Measurements from ENCODE around the gene NACAD. TPM values are rescaled to one million over a fixed set of nuclear protein-coding genes. Genes with fewer than 3 reads are reported as not detected.

The NACAD gene
- polyA plus RNA-seq, 6 donors from 2014 or later: not detected

DNA sequence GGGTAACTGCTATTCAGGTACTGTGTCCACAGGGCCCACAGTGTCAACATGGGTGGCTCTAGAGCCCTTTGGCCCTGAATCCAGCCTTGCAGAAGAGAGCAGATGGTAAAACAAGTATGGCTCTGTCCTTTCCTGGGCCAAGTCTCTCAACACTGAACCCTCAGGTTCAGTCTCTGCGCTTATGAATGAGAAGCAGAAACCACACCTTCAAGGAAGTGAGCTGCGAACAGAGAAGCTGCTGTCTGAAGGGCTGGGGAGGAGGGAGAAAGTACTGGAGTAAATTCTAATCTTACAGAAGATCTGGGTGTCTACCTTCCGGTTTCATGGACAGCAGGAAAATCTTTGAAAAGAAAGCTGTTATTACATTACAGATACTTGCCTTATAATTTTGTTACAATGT is 18.6 kb upstream of the NACAD start:
- Mint-ChIP-seq H3K4me3 (peak overlapping the region in 1 of 8 donors; percentile 61), H3K27me3 (no peaks in the 10 kb centered on the region), H3K4me1 (peaks cover 20 to 50% (median 31%) of the 10 kb centered on the region in 3 donors), H3K9me3 (no peaks in the 10 kb centered on the region), H3K36me3 (peaks cover 0 to 8% of the 10 kb centered on the region in 2 donors), H3K27ac (peak overlapping the region in 2 of 6 donors; percentile 34 to 57)
- ATAC-seq (ENCODE audit: low read depth in 2 of 2) (no peak), DNase-seq (no peak)

DNA sequence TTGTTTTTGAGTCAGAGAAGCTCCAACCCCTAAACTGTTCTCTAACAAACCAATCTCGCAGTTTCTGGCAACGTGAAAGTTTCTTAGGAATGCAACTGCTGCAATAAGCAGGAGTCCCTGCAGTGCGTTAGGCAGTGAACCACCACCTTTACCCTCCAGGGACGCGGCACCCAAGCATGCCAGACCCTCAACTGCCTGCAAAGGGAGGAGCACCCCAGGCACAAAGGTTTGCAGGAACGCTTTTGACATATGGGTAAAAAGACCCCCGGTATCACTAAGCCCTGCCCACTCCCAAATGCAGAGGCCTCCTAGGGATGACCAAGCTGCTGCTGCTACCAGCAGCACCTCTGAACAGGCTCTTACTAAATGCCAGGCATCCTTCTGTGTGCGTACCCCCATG is 18.1 kb upstream of the NACAD start:
- Mint-ChIP-seq H3K9me3 (no peaks in the 10 kb centered on the region), H3K27me3 (no peaks in the 10 kb centered on the region), H3K4me3 (no peak overlapping the region), H3K4me1 (peaks cover 17 to 44% (median 27%) of the 10 kb centered on the region in 3 donors), H3K27ac (peak overlapping the region in 1 of 6 donors; percentile 7), H3K36me3 (peaks cover 0 to 7% of the 10 kb centered on the region in 2 donors)
- no peak for DNase-seq
- no peak for ATAC-seq (ENCODE audit: low read depth in 2 of 2)

DNA sequence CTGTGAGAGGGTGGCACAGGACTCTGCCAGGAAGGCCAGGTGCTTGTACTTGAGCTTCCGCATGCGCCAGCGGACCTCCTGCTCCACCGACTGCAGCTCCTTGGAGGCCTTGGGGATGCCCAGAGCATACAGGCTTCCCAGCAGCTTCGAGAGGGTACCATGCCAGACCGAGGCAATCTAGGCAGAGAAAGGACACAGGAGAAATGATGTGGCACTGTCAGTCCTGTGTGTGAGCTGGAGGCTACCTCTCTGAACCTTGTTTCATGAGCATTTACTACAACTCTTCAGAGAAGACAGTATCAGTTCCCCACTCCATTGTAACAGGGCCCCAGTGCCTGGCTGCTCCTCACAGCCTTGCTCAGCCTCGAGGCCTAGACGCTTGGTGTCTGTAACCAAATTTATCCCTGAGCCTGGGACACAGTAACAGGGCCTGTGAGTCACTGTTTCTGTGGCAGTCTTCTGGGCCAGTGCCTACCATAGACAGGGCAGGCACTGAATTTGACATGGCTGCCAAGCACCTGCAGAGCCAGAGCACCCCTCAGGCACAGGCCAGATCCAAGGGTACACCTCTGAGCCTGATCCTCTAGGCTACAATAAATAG is 16.9 kb upstream of the NACAD start:
- H3K36me3 Mint-ChIP-seq: no peaks in the 10 kb centered on the region
- no peaks in the 10 kb centered on the region for H3K9me3 Mint-ChIP-seq
- peak overlapping the region in 1 of 6 donors; percentile 49 for H3K27ac Mint-ChIP-seq
- H3K27me3 Mint-ChIP-seq: no peaks in the 10 kb centered on the region
- peak overlapping the region in 1 of 8 donors; percentile 30 for H3K4me3 Mint-ChIP-seq
- no peak for ATAC-seq (ENCODE audit: low read depth in 2 of 2)
- peaks cover 9 to 34% (median 16%) of the 10 kb centered on the region in 3 donors for H3K4me1 Mint-ChIP-seq
- DNase-seq: no peak

DNA sequence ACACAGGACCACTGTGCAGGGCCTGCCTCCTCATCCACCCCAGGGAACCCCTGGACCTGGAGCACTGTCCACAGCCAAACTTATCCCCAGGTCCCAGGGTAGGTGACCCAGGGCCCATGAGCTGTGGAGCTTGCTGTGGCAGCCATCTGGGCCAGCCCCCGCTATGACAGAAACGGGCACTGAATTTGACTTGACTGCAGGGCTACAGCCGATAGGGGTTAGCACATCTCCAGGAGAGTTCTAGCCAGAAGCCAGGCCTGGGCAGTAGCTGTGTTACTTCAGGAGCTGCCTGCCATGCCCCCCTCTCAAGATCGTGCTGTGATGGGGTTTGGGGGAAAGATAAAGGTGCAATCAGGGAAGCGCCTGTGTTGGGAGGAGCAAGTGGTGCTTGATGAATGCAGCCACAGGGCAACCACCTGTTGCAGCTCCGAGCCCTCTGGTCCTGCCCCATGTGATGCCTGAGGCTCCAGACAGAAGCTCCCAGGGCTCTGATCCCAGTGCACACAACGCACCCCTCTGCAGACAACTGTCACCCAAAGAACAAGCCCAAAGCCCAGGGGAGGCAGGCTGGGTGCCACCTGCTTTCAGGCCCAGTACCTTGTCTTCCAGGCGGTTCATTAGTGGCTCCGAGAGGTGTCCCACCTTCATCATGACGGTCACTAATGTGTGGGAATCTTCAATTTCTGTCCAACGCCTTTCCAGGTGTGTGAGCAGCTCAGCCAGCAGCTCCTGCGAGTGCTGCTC is 16.2 kb upstream of the NACAD start:
- Mint-ChIP-seq H3K36me3 (no peaks in the 10 kb centered on the region), H3K27me3 (no peaks in the 10 kb centered on the region), H3K4me3 (no peak overlapping the region), H3K9me3 (no peaks in the 10 kb centered on the region), H3K4me1 (peaks cover 6 to 27% (median 10%) of the 10 kb centered on the region in 3 donors), H3K27ac (peak overlapping the region in 1 of 6 donors; percentile 63)
- no peak for ATAC-seq (ENCODE audit: low read depth in 2 of 2)
- DNase-seq: no peak

DNA sequence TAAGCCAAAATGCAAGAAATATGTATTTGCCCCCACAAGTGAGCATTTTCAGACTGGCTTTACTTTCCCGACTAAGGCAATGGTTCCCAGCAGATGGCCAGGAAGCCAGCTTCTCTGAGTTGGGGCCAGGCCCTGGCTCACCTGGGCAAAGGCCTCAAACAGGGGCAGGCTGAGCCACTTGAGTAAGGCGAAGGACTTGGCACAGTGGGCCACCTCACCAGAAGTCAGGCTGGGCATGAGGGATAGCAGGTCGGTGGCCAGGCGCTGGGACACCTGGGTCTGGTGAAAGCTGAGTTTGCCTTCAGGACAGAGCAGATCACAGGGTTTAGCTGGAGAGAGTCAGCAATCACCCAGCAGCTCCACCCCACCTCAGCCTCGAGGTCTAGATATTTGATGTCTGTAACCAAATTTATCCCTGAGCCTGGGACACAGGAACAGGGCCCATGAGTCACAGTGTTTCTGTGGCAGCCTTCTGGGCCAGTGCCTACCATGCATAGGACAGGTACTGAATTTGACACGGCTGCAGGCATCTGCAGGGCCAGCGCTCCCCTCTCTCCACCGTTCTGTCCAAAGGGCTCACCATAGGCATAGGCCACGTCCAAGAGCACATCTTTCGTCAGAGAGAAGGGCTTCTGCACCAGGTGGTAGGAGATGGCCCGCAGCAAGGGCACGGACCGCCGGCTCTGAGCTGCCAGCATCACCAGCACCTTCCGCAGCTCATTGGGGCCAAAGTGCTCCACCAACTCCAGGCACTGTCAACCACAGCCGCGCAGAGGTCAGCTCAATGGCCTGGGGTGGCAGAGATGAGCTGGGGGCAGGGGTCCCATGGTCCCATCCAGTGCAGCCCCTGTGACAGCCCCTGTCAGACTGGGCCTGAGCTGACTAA is 15.4 kb upstream of the NACAD start:
- DNase-seq (no peak), ATAC-seq (ENCODE audit: low read depth in 2 of 2) (no peak)
- H3K4me3 Mint-ChIP-seq: no peak overlapping the region
- no peaks in the 10 kb centered on the region for H3K36me3 Mint-ChIP-seq
- peaks cover 7 to 25% (median 9%) of the 10 kb centered on the region in 3 donors for H3K4me1 Mint-ChIP-seq
- H3K27ac Mint-ChIP-seq: peak overlapping the region in 1 of 6 donors; percentile 78
- no peaks in the 10 kb centered on the region for H3K9me3 Mint-ChIP-seq
- no peaks in the 10 kb centered on the region for H3K27me3 Mint-ChIP-seq

DNA sequence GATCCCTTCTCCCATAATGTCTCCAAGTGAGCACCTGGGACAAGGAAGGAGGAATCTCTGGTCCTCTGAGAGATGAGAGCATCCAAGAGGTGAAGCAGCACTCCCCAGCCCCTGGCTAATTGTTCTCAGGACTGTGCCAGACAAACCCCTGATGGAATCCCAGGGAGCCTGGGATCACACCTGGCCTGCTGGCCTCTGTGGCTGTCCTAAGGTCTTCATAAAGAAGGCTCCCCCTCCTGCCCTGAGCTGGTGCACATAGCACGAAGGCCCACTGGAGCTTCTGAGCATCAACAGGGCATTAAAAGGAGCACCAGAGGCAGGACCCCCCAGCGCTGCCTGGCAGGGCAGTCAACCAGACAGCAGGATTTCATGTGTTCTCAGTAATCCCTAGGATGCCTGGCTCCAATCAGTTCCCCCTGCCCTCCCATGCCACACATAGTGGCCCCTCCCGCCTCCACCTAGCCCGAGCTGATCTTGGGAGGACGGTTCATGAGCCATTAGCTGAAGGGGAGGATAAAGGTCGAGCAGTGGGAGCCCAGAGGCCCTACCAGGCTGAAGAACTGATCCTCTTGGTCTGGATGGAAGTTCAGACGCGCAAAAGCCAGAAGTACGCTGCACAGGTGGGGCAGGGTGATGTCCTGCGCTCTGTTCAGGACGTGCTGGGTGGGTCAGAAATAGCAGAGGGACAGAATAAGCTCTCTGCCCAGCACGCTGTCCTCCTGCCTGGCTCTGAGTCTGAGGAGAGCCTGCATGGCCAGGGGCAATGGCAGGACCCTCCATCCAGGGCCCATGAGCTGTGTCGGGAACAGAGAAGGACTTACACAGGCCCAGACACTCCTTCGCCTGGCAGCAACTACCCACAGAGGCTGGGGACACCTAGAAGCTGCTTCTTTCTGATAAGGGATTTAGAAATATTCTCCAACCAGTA is 14.3 kb upstream of the NACAD start:
- Mint-ChIP-seq H3K27ac (no peak overlapping the region), H3K36me3 (no peaks in the 10 kb centered on the region), H3K4me3 (no peak overlapping the region), H3K27me3 (no peaks in the 10 kb centered on the region), H3K4me1 (peaks cover 6 to 15% (median 6%) of the 10 kb centered on the region in 3 donors), H3K9me3 (no peaks in the 10 kb centered on the region)
- no peak for DNase-seq
- no peak for ATAC-seq (ENCODE audit: low read depth in 2 of 2)

DNA sequence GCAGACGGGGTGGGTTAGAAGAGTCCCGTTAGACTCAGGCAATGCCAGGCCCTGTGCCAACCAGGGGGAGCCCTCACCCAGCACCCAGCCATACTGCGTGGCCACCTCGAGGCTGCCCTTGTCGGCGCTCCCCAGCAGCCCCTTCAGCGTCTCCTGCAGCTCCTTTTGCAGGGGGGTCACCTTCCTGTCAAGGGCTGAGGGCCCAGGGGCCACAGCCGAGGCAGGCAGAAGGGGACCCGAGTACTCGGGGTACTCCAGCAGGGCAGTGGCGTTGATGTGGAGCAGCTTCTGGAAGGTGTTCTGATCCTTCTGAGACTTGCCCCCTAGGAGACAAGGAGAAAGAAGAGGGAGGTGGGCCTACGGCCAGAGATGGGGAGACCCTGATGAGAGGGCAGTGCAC is 13.0 kb upstream of the NACAD start:
- DNase-seq: no peak
- H3K9me3 Mint-ChIP-seq: no peaks in the 10 kb centered on the region
- ATAC-seq (ENCODE audit: low read depth in 2 of 2): no peak
- H3K27ac Mint-ChIP-seq: no peak overlapping the region
- H3K36me3 Mint-ChIP-seq: no peaks in the 10 kb centered on the region
- no peaks in the 10 kb centered on the region for H3K27me3 Mint-ChIP-seq
- H3K4me1 Mint-ChIP-seq: peaks cover 0 to 4% (median 3%) of the 10 kb centered on the region in 3 donors
- H3K4me3 Mint-ChIP-seq: no peak overlapping the region

DNA sequence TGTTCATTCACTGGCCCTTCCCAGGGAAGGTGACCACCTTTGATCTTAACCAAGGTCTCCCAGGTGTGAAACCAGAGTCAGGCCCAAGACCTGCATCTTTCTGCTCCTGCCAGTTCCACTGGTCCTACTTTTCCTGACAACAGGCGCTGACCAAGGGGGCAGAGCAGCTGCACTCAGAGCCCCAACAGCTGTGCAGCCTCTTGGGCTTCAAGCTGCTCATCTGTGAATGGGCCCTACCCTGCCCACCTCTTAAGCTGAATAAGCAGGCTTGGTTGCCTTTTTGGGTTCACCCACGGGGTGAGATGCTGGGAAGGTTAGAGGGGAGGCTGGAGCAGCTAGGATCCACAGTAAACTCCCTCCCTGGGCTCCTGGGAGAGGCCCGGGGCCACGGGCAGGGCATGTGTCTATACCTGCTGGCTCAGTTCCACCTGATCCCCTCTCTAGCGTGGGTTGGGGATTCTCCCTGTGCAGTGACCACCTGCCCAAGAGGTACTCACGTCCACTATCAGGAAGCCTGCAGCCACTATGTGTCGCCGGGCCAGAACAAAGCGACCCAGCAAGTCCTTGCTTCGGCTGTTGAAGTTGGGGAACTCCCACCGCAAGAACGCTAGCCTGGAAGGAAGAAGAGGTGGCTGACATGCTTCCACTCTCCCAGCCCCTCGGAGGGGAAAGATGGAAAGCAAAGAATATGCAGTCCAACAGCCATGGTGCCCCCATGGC is 12.2 kb upstream of the NACAD start:
- Mint-ChIP-seq H3K4me1 (peaks cover 0 to 3% (median 0%) of the 10 kb centered on the region in 3 donors), H3K36me3 (no peaks in the 10 kb centered on the region), H3K4me3 (no peak overlapping the region), H3K9me3 (no peaks in the 10 kb centered on the region), H3K27me3 (no peaks in the 10 kb centered on the region), H3K27ac (no peak overlapping the region)
- DNase-seq (no peak), ATAC-seq (ENCODE audit: low read depth in 2 of 2) (no peak)

DNA sequence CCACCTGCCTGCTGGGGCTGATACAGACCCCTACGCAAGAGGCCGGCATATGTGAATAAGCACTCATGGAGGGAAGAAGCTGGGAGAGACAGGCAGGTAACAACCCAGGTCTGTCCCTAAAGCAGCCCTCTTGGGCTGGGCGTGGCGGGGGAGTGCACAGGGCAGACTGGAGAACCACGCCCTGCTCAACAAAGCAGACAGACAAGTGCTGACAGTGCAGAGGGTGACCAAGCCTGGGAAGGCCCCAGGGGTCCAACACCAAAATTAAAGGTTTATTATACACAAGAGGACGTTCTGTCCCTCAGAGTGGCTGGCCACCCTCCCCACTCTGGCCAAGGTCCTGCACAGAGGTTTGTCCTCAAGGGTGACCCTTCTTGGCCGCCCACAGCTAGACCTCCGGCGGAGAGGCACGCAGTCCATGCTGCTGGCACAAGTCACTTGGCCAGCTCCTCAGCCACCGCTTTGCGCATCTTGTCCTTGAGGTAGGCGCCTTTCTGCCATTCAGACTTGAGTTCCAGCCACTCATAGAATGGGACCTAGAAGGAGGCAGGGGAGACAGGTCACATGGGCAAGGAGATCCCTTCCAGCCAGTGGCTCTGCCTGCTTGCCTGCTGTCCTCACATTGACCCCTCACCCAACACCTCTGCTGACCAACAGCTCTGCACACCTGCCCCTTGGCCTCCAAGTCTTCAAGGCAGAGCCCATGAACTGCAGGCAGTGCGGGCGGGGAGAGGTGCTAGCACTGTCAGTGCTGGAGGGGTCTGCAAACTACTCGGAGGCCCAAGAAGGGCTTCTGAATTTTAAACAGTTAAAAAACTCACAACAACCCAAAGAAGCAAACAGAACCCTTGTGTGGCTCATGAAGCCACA is 11.4 kb upstream of the NACAD start:
- Mint-ChIP-seq H3K9me3 (peaks cover 0 to 4% (median 0%) of the 10 kb centered on the region in 7 donors), H3K36me3 (no peaks in the 10 kb centered on the region), H3K4me3 (peak overlapping the region in 1 of 8 donors; percentile 35), H3K27ac (no peak overlapping the region), H3K4me1 (peaks cover 0 to 3% (median 0%) of the 10 kb centered on the region in 3 donors), H3K27me3 (no peaks in the 10 kb centered on the region)
- DNase-seq: no peak
- no peak for ATAC-seq (ENCODE audit: low read depth in 2 of 2)

DNA sequence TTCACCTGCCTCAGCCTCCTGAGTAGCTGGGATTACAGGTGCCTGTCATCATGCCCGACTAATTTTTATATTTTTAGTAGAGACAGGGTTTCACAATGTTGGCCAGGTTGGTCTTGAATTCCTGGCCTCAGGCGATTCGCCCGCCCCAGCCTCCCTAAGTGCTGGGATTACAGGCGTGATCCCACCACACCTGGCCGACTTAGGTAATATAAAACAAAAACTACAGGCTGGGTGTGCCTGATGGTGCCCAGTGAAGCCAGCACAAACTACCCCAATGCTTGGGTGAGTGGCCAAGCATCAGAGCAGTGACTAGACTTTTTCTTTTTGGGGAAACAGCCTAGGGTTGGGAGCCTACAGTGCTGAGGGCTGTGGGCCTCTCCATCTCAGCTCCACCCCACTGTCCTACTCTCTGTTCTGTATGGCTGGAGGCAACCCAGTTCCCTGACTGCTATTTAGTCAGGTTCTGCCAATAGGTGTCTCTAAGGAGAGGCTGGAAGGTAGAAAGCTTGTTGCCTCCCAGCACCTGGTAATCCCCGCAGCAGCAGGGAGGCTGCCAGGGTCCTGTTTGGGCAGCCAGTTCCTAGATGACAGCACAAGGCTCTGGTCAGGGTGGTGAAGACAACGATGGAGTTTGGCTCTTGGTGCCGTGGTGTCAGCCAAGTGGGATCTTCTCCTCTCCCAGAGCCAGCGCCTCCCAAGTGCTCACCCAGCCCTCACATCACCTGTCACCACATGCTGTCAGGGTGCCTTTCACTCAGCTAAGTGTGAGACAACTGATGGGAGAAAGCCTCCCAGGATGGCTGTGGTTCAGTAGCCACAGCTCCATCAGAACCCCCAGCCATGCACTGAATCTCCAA is 10.4 kb upstream of the NACAD start:
- DNase-seq (no peak), ATAC-seq (ENCODE audit: low read depth in 2 of 2) (no peak)
- H3K27me3 Mint-ChIP-seq: no peaks in the 10 kb centered on the region
- H3K27ac Mint-ChIP-seq: peak overlapping the region in 2 of 6 donors; percentile 60 to 84
- H3K9me3 Mint-ChIP-seq: peaks cover 0 to 9% (median 3%) of the 10 kb centered on the region in 7 donors
- peaks cover 0 to 3% (median 0%) of the 10 kb centered on the region in 3 donors for H3K4me1 Mint-ChIP-seq
- no peaks in the 10 kb centered on the region for H3K36me3 Mint-ChIP-seq
- no peak overlapping the region for H3K4me3 Mint-ChIP-seq

DNA sequence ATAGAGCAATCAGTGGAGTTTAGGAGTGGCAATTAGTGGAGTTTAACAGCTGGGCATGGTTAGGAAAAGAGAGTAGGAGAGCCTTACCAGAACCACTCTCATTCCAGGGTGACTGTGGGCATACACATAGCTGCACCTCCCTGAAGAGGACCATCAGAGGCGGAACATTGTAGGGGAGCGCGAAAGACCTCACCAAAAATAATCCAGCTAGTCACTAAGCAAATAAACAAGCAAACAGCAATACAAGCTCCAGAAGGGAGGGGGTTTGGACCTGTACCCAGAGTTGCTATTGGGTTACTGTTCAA is 4.1 kb upstream of the NACAD start:
- DNase-seq (no peak), ATAC-seq (ENCODE audit: low read depth in 2 of 2) (no peak)
- H3K36me3 Mint-ChIP-seq: no peaks in the 10 kb centered on the region
- peaks cover 8 to 13% (median 9%) of the 10 kb centered on the region in 3 donors for H3K4me1 Mint-ChIP-seq
- H3K4me3 Mint-ChIP-seq: no peak overlapping the region
- H3K27ac Mint-ChIP-seq: no peak overlapping the region
- peaks cover 6 to 14% (median 7%) of the 10 kb centered on the region in 3 donors for H3K27me3 Mint-ChIP-seq
- H3K9me3 Mint-ChIP-seq: peaks cover 0 to 21% (median 17%) of the 10 kb centered on the region in 7 donors
